Smooth muscle cell (in vitro differentiated cells): ENCODE data around the gene DYNC1LI1. TPM values are rescaled to one million over a fixed set of nuclear protein-coding genes. Genes with fewer than 3 reads are reported as not detected.

ENCODE experiments used
- DNase-seq: peaks from one replicate; lab custom pipeline; 2025; ENCODE audit not compliant: unreplicated experiment; lab: John Stamatoyannopoulos, UW
- H2AFZ ChIP-seq: fragments of 200-600 bp; sonication (generic); 2 replicates; pipeline ENCODE4 v1.6.0; 2016; ENCODE audit warnings: antibody characterized with exemption, low read depth, mild to moderate bottlenecking
- H3F3A ChIP-seq: fragments of 200-600 bp; sonication (generic); 2 replicates; pipeline ENCODE4 v1.6.0; 2017; ENCODE audit warnings: antibody characterized with exemption, low read depth
- H3K27ac ChIP-seq: fragments of 200-600 bp; sonication (generic); 2 replicates; pipeline ENCODE4 v1.5.1; 2016; ENCODE audit warnings: low read depth, mild to moderate bottlenecking
- H3K27me3 ChIP-seq: fragments of 200-600 bp; sonication (generic); 2 replicates; pipeline ENCODE4 v1.6.1; 2016; ENCODE audit warnings: low read depth, mild to moderate bottlenecking
- H3K36me3 ChIP-seq: fragments of 200-600 bp; sonication (generic); 2 replicates; pipeline ENCODE4 v1.5.1; 2016; ENCODE audit warnings: low read depth
- H3K4me1 ChIP-seq: fragments of 200-600 bp; sonication (generic); 2 replicates; pipeline ENCODE4 v1.5.1; 2016; ENCODE audit warnings: low read depth
- H3K4me2 ChIP-seq: fragments of 200-600 bp; sonication (generic); 2 replicates; pipeline ENCODE4 v1.6.0; 2016; ENCODE audit warnings: mild to moderate bottlenecking
- H3K4me3 ChIP-seq: fragments of 200-600 bp; sonication (generic); 2 replicates; pipeline ENCODE4 v1.5.1; 2016; ENCODE audit warnings: mild to moderate bottlenecking
- H3K79me2 ChIP-seq: fragments of 200-600 bp; sonication (generic); 2 replicates; pipeline ENCODE4 v1.6.0; 2016; ENCODE audit warnings: low read depth, mild to moderate bottlenecking
- H3K9ac ChIP-seq: fragments of 200-600 bp; sonication (generic); 2 replicates; pipeline ENCODE4 v1.6.0; 2016; ENCODE audit warnings: low read depth
- H3K9me3 ChIP-seq: fragments of 200-600 bp; sonication (generic); replicated peaks from 2 replicates; pipeline ENCODE4 v1.5.1; 2016; ENCODE audit warnings: low read depth
- H4K20me1 ChIP-seq: fragments of 200-600 bp; sonication (generic); 2 replicates; pipeline ENCODE4 v1.6.0; 2016; ENCODE audit warnings: low read depth
- WGBS: methylation state at CpG from one replicate; pipeline ENCODE4 v1.1.7; 2016; ENCODE audit warnings: low lambda C conversion rate; 5-methylcytosine and 5-hydroxymethylcytosine counted together
- polyA plus RNA-seq: library from polyadenylated mRNA; unstranded; fragments of >200 nt; fragmentation: Nextera tagmentation; extraction: Ambion mirVana; gene quantifications from 2 replicates; pipeline ENCODE4 v1.2.1, GENCODE V29; 2016
- total RNA-seq: library from RNA; depleted of rRNA; stranded (reverse); fragments of >200 nt; gene quantifications from 2 replicates; pipeline ENCODE4 v1.2.3, GENCODE V29; 2014
- TF ChIP-seq, protein P1 (sequence below): fragments of 200-600 bp; sonication (generic); IDR thresholded peaks from 2 replicates; pipeline ENCODE4 v1.5.1; 2017; ENCODE audit warnings: borderline replicate concordance, mild to moderate bottlenecking, antibody characterized with exemption; ENCODE audit not compliant: insufficient read depth, poor library complexity, severe bottlenecking

The DYNC1LI1 gene
- total and polyA plus RNA-seq, 2 experiments from 2014 or later, result 31.0 to 72.6 TPM

DNA sequence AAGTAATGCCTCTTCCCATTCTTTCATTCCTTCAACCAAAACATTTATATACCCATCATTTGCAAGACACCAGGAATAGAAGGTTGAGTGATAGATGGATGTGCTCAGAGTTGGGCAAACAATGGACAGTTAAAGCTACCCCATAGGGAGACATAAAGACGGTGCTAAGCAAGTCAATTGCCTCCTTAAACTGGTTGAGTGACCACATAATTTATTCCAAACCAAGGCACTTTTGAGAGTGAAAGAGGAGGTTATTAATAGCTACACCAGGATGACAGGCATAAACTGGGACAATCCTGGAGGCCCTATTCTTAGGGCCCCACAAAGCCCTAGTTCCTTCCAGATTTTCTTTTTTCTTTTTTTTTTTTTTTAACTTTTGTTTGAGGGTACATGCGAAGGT is 21.4 kb upstream of the DYNC1LI1 start:
- no peak overlapping the region for H3K9ac ChIP-seq
- H3K4me2 ChIP-seq, result no peak overlapping the region
- no peaks in the 10 kb centered on the region for H3K36me3 ChIP-seq
- H3K27ac ChIP-seq, result no peak overlapping the region
- H3K79me2 ChIP-seq, result no peaks in the 10 kb centered on the region
- no peak for DNase-seq
- H3K27me3 ChIP-seq, result no peaks in the 10 kb centered on the region
- H3K9me3 ChIP-seq, result no peaks in the 10 kb centered on the region
- no peak overlapping the region for H3K4me3 ChIP-seq
- no peak overlapping the region for H2AFZ ChIP-seq
- H3F3A ChIP-seq, result no peaks in the 10 kb centered on the region
- TF ChIP-seq, protein P1, sequence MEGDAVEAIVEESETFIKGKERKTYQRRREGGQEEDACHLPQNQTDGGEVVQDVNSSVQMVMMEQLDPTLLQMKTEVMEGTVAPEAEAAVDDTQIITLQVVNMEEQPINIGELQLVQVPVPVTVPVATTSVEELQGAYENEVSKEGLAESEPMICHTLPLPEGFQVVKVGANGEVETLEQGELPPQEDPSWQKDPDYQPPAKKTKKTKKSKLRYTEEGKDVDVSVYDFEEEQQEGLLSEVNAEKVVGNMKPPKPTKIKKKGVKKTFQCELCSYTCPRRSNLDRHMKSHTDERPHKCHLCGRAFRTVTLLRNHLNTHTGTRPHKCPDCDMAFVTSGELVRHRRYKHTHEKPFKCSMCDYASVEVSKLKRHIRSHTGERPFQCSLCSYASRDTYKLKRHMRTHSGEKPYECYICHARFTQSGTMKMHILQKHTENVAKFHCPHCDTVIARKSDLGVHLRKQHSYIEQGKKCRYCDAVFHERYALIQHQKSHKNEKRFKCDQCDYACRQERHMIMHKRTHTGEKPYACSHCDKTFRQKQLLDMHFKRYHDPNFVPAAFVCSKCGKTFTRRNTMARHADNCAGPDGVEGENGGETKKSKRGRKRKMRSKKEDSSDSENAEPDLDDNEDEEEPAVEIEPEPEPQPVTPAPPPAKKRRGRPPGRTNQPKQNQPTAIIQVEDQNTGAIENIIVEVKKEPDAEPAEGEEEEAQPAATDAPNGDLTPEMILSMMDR, result no peak
- no peaks in the 10 kb centered on the region for H4K20me1 ChIP-seq
- peaks cover 7% of the 10 kb centered on the region for H3K4me1 ChIP-seq
- 76% methylated on average over 2 of the region's 2 CpGs for WGBS

DNA sequence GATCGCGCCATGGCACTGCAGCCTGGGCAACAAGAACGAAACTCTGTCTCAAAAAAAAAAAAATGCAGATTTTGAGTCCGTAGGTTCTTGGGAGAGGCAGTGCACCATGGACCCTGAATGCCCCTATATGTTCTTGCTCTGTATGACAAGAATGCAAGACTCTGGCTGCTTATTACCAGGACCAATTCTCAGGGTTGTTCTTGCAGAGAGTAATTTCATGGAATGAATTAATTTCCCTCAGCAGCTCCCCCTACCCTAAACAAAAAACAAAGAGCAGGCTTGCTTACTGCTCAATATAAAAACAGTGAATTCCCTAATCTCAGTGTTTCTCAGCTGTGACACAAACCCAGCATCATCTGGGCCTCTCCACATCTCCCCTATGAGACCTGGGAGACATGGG is 20.5 kb upstream of the DYNC1LI1 start:
- Histone ChIP-seq H3K9me3 (no peaks in the 10 kb centered on the region), H3F3A (no peaks in the 10 kb centered on the region), H3K9ac (no peak overlapping the region), H3K27me3 (no peaks in the 10 kb centered on the region), H3K4me2 (no peak overlapping the region), H3K27ac (no peak overlapping the region), H3K36me3 (no peaks in the 10 kb centered on the region), H3K4me3 (no peak overlapping the region), H3K4me1 (peaks cover 7% of the 10 kb centered on the region), H4K20me1 (no peaks in the 10 kb centered on the region), H2AFZ (no peak overlapping the region), H3K79me2 (no peaks in the 10 kb centered on the region)
- WGBS, result 89% methylated on average over 4 of the region's 4 CpGs
- TF ChIP-seq, protein P1, result no peak
- DNase-seq, result no peak

DNA sequence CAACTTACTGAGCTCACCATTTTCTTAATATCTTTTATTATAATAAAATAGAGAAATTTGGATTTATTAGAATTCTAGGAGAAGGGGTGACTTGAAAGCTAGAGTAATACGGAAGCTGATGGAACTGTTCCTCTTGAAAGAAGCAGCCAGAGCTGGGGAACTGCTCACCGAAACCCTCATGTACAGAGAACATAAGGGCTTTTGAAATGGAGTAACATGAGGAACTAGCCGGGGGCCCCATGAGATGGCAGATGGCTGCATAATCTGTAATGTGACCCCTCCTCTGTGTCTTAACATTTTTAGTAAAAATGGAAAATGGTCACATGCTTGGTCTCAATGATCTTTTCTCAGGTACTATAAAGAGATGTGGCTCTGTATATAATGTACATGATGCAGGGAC is 15.7 kb upstream of the DYNC1LI1 start:
- no peaks in the 10 kb centered on the region for H4K20me1 ChIP-seq
- H3K4me2 ChIP-seq, result no peak overlapping the region
- no peaks in the 10 kb centered on the region for H3K36me3 ChIP-seq
- DNase-seq, result no peak
- H3K79me2 ChIP-seq, result no peaks in the 10 kb centered on the region
- H3K4me1 ChIP-seq, result no peaks in the 10 kb centered on the region
- H3K4me3 ChIP-seq, result no peak overlapping the region
- no peak overlapping the region for H3K9ac ChIP-seq
- no peaks in the 10 kb centered on the region for H3K27me3 ChIP-seq
- WGBS, result 88% methylated on average over 3 of the region's 3 CpGs
- H3K27ac ChIP-seq, result no peak overlapping the region
- no peaks in the 10 kb centered on the region for H3F3A ChIP-seq
- H2AFZ ChIP-seq, result no peak overlapping the region
- H3K9me3 ChIP-seq, result no peaks in the 10 kb centered on the region
- TF ChIP-seq, protein P1, result no peak

DNA sequence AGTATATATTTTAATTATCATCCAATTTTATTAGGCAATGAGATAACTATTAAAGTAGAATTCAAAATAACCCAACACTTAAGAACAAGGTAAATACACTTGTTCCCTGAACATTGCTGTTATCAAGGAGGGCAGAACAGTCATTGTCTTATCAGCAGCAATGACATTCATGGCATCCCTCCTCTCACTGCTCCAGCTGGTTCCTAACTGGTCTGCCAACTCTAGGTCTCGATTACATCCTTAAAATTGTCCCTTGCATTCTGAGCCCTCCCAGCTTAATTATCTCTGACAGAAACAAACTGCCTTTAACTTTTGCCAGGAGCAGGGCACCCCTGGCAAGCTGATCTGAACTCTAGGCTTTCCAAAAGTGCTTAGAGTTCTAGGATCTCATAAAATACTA is 14.0 kb upstream of the DYNC1LI1 start:
- TF ChIP-seq, protein P1, result no peak
- Histone ChIP-seq H3K4me2 (no peak overlapping the region), H4K20me1 (no peaks in the 10 kb centered on the region), H2AFZ (no peak overlapping the region), H3K27ac (no peak overlapping the region), H3K9ac (no peak overlapping the region), H3K4me1 (no peaks in the 10 kb centered on the region), H3K9me3 (no peaks in the 10 kb centered on the region), H3K4me3 (no peak overlapping the region), H3K27me3 (no peaks in the 10 kb centered on the region), H3K36me3 (no peaks in the 10 kb centered on the region), H3F3A (no peaks in the 10 kb centered on the region), H3K79me2 (no peaks in the 10 kb centered on the region)
- WGBS, result 68% methylated on average over 1 of the region's 1 CpG
- no peak for DNase-seq
